HCT116 (cell line): Measurements from ENCODE around the gene TENT5A. TPM values are rescaled to one million over a fixed set of nuclear protein-coding genes. Genes with fewer than 3 reads are reported as not detected.

Experiments
- ATAC-seq: fragments of 200-7000 bp; cut with Tn5 transposase; 2 replicates; pipeline ENCODE4 v1.9.1; 2020; ENCODE audit warnings: mild to moderate bottlenecking, moderate library complexity
- BruUV-seq: library from RNA; stranded (reverse); fragments of 400-500 nt; replicated peaks from 2 replicates; lab custom pipeline; 2021; lab: Mats Ljungman, UMichigan
- CTCF ChIA-PET: fragments of 300-600 bp; sonication (Branson Sonifier 250); formaldehyde crosslinking; loops from one replicate; lab custom pipeline; 2021; ENCODE audit warnings: antibody characterized with exemption; lab: Charles Lee
- POLR2A ChIA-PET: fragments of 300-600, 350-600 bp; sonication (Branson Sonifier 250); formaldehyde crosslinking; loops from one replicate; lab custom pipeline; 2021; ENCODE audit warnings: antibody characterized with exemption; lab: Charles Lee
- RAD21 ChIA-PET, 2 experiments: fragments of 300-600 bp; sonication (Branson Sonifier 250); formaldehyde crosslinking; loops; one replicate each; lab custom pipeline; 2023; ENCODE audit warnings: low total read pairs in 2 of 2; ENCODE audit not compliant: uncharacterized antibody in 2 of 2, unreplicated experiment in 2 of 2, low non-redundant PET in 1 of 2; lab: Charles Lee
- DNase-seq: peaks from one replicate; pipeline ENCODE4 v3.0.0-alpha.2; 2010; ENCODE audit warnings: low read depth, low spot score
- H2AFZ ChIP-seq: fragments of 200-600 bp; shearing (Covaris generic), sonication (generic); 2 replicates; pipeline ENCODE4 v1.6.1; 2017; ENCODE audit warnings: low read depth, mixed run types, mixed read lengths, antibody characterized with exemption, low read length; ENCODE audit not compliant: poor library complexity, severe bottlenecking
- H3K27ac ChIP-seq: 2 replicates; pipeline ENCODE4 v1.5.1; 2012; ENCODE audit warnings: low read depth, low read length
- H3K27me3 ChIP-seq: fragments of 200-600 bp; sonication (generic); 2 replicates; pipeline ENCODE4 v1.6.1; 2016; ENCODE audit warnings: mixed run types, low read length, mixed read lengths; ENCODE audit not compliant: insufficient read depth
- H3K36me3 ChIP-seq, 2 experiments: fragments of 200-500 bp in 1 of 2; fragments of 200-600 bp in 1 of 2; sonication (Bioruptor generic) in 1 of 2; sonication (generic) in 1 of 2; 2 replicates each; pipeline versions ENCODE4 v1.5.1 to v1.6.1; 2014 to 2016; ENCODE audit warnings: low read length in 2 of 2, inconsistent platforms in 1 of 2, mixed read lengths in 1 of 2, mixed run types in 1 of 2; ENCODE audit not compliant: insufficient read depth in 2 of 2, control insufficient read depth in 1 of 2
- H3K4me1 ChIP-seq, 2 experiments: fragments of 200-600 bp in 1 of 2; sonication (generic) in 1 of 2; 2 replicates each; pipeline versions ENCODE4 v1.5.1 to v1.6.1; 2012 to 2017; ENCODE audit warnings: low read length in 2 of 2, inconsistent platforms in 1 of 2, mild to moderate bottlenecking in 1 of 2, mixed read lengths in 1 of 2, mixed run types in 1 of 2, moderate library complexity in 1 of 2; ENCODE audit not compliant: insufficient read depth in 2 of 2, control insufficient read depth in 1 of 2
- H3K4me2 ChIP-seq: fragments of 200-600 bp; sonication (generic); 2 replicates; pipeline ENCODE4 v1.6.1; 2017; ENCODE audit warnings: mixed run types, low read length, mixed read lengths
- H3K4me3 ChIP-seq, 2 experiments: fragments of 200-600 bp in 1 of 2; sonication (generic) in 1 of 2; replicated peaks in 1 of 2; 2 replicates each; pipeline ENCODE4 v1.5.1; 2011 to 2016; ENCODE audit warnings: low read length in 2 of 2, control low read depth in 1 of 2, low read depth in 1 of 2, mild to moderate bottlenecking in 1 of 2, mixed read lengths in 1 of 2, mixed run types in 1 of 2
- H3K79me2 ChIP-seq: fragments of 200-600 bp; sonication (generic); 2 replicates; pipeline ENCODE4 v1.6.1; 2017; ENCODE audit warnings: mild to moderate bottlenecking, mixed run types, low read length, moderate library complexity, mixed read lengths; ENCODE audit not compliant: insufficient read depth
- H3K9ac ChIP-seq: fragments of 200-600 bp; sonication (generic); 2 replicates; pipeline ENCODE4 v1.6.1; 2016; ENCODE audit warnings: low read length, mixed read lengths
- H3K9me2 ChIP-seq: fragments of 200-600 bp; sonication (generic), shearing (Covaris generic); 2 replicates; pipeline ENCODE4 v1.6.1; 2017; ENCODE audit warnings: mixed run types, mild to moderate bottlenecking, moderate library complexity; ENCODE audit not compliant: insufficient read depth
- H3K9me3 ChIP-seq, 2 experiments: fragments of 200-500 bp in 1 of 2; fragments of 200-600 bp in 1 of 2; sonication (Bioruptor generic) in 1 of 2; sonication (generic) in 1 of 2; 2 replicates each; pipeline ENCODE4 v1.6.1; 2014 to 2017; ENCODE audit warnings: low read length in 2 of 2, mixed read lengths in 2 of 2, inconsistent platforms in 1 of 2, low read depth in 1 of 2, mild to moderate bottlenecking in 1 of 2, mixed run types in 1 of 2, moderate library complexity in 1 of 2; ENCODE audit not compliant: control insufficient read depth in 1 of 2, insufficient read depth in 1 of 2
- H4K20me1 ChIP-seq: fragments of 200-600 bp; sonication (generic), shearing (Covaris generic); 2 replicates; pipeline ENCODE4 v1.6.1; 2017; ENCODE audit warnings: mixed run types, mild to moderate bottlenecking, moderate library complexity; ENCODE audit not compliant: insufficient read depth
- CBX3 ChIP-seq: IDR thresholded peaks from 2 replicates; pipeline ENCODE4 v1.6.1; 2012; ENCODE audit warnings: low read depth
- CEBPB ChIP-seq: IDR thresholded peaks from 2 replicates; pipeline ENCODE4 v1.6.1; 2012; ENCODE audit warnings: low read depth
- CTCF ChIP-seq, 3 experiments: fragments of 200-600 bp in 1 of 3; sonication (generic) in 1 of 3; IDR thresholded peaks in 2 of 3; conservative IDR thresholded peaks in 1 of 3; 2 replicates each; pipeline ENCODE4 v1.5.1; 2012 to 2017; ENCODE audit warnings: low read depth in 2 of 3, low read length in 2 of 3, antibody characterized with exemption in 1 of 3, borderline replicate concordance in 1 of 3, control low read depth in 1 of 3, mild to moderate bottlenecking in 1 of 3, mixed read lengths in 1 of 3, mixed run types in 1 of 3, moderate library complexity in 1 of 3; ENCODE audit not compliant: insufficient read depth in 1 of 3
- ELF1 ChIP-seq: IDR thresholded peaks from 2 replicates; pipeline ENCODE4 v1.6.1; 2012; ENCODE audit warnings: low read depth, borderline replicate concordance
- EZH2phosphoT487 ChIP-seq: fragments of 200-600 bp; IDR thresholded peaks from 2 replicates; pipeline ENCODE4 v1.6.1; 2018; ENCODE audit warnings: antibody characterized with exemption, borderline replicate concordance
- FOSL1 ChIP-seq: IDR thresholded peaks from 2 replicates; pipeline ENCODE4 v1.6.1; 2012; ENCODE audit warnings: low read depth
- JUND ChIP-seq: IDR thresholded peaks from 2 replicates; pipeline ENCODE4 v1.6.1; 2012
- MAX ChIP-seq: IDR thresholded peaks from 2 replicates; pipeline ENCODE4 v1.6.1; 2012
- POLR2A ChIP-seq: IDR thresholded peaks from 2 replicates; pipeline ENCODE4 v1.7.0; 2011; ENCODE audit warnings: borderline replicate concordance; ENCODE audit not compliant: insufficient read depth, insufficient read length; ENCODE audit errors: extremely low read depth
- REST ChIP-seq: IDR thresholded peaks from 2 replicates; pipeline ENCODE4 v1.6.1; 2012; ENCODE audit warnings: low read depth
- SIN3A ChIP-seq: IDR thresholded peaks from 2 replicates; pipeline ENCODE4 v1.6.1; 2012; ENCODE audit warnings: low read depth
- SRF ChIP-seq: IDR thresholded peaks from 2 replicates; pipeline ENCODE4 v1.6.1; 2012; ENCODE audit warnings: low read depth
- TCF7L2 ChIP-seq: IDR thresholded peaks from 2 replicates; pipeline ENCODE4 v1.7.0; 2011; ENCODE audit warnings: borderline replicate concordance, inconsistent platforms; ENCODE audit not compliant: insufficient read depth, insufficient read length; ENCODE audit errors: extremely low read depth
- YY1 ChIP-seq: IDR thresholded peaks from 2 replicates; pipeline ENCODE4 v1.6.1; 2011; ENCODE audit warnings: low read length, low read depth, moderate library complexity, mild to moderate bottlenecking; ENCODE audit not compliant: insufficient replicate concordance; ENCODE audit errors: extremely low read depth
- ZFX ChIP-seq: fragments of 450-650 bp; IDR thresholded peaks from 2 replicates; pipeline ENCODE4 v1.6.1; 2017
- intact Hi-C: fragments of 100-400 bp; cut with micrococcal nuclease; formaldehyde crosslinking; loops from 2 replicates; pipeline ENCODE4 v1.10.0; 2022
- total RNA-seq: library from RNA; stranded (reverse); gene quantifications from one replicate; pipeline ENCODE4 v1.2.1, GENCODE V29; 2021; ENCODE audit not compliant: unreplicated experiment

TENT5A gene
- total RNA-seq, 1 experiment from 2014 or later: 11.2 TPM

- RAD21 ChIA-PET: no interaction called here
Observed at GRCh38 chr6:81725127-81725526, 27.4 kb downstream of the TENT5A start.

More at GRCh38 chr6:81725127-81725526, 27.4 kb downstream of the TENT5A start:
- H3K27me3 ChIP-seq: no peaks in the 10 kb centered on the region
- no peak overlapping the region for H3K27ac ChIP-seq
- H3K9ac ChIP-seq: no peak overlapping the region
- intact Hi-C loops: no loop called here
- CTCF ChIA-PET: no interaction called here
- H3K36me3 ChIP-seq: no peaks in the 10 kb centered on the region
- no TSS peak for BruUV-seq
- H3K9me3 ChIP-seq: no peaks in the 10 kb centered on the region
- POLR2A ChIA-PET: no interaction called here
- no peak for TF ChIP-seq CEBPB
- no peak for TF ChIP-seq SRF
- no peak for TF ChIP-seq FOSL1
- TF ChIP-seq CTCF (IDR thresholded peaks at IDR 0.05 in 2 of 3, conservative IDR thresholded peaks at IDR 0.05 in 1 of 3; ENCODE audit: borderline replicate concordance in 1 of 3, insufficient read depth in 1 of 3, low read depth in 2 of 3, low read length in 2 of 3): no peak
- TF ChIP-seq ELF1: no peak
- no peak for TF ChIP-seq JUND
- no peak for TF ChIP-seq SIN3A
- no peak for TF ChIP-seq POLR2A
- no peak for TF ChIP-seq MAX
- TF ChIP-seq YY1: no peak
- TF ChIP-seq EZH2phosphoT487: no peak
- TF ChIP-seq ZFX: no peak
- no peak for TF ChIP-seq REST
- TF ChIP-seq TCF7L2: no peak
- TF ChIP-seq CBX3: no peak
- H2AFZ ChIP-seq: no peak overlapping the region
- H3K4me2 ChIP-seq: no peak overlapping the region
- no peak overlapping the region for H3K4me3 ChIP-seq
- DNase-seq: no peak
- no peaks in the 10 kb centered on the region for H3K79me2 ChIP-seq
- H3K9me2 ChIP-seq: no peaks in the 10 kb centered on the region
- H4K20me1 ChIP-seq: no peaks in the 10 kb centered on the region
- H3K4me1 ChIP-seq: no peaks in the 10 kb centered on the region
- no peak for ATAC-seq
